ENCODE results near the gene RASSF5. TPM values are rescaled to one million over a fixed set of nuclear protein-coding genes. Genes with fewer than 3 reads are reported as not detected.

The RASSF5 gene
- total RNA-seq, 1 experiment from 2014 or later, result 0.75 TPM

- no peaks in the 10 kb centered on the region for H3K9me3 ChIP-seq (ENCODE audit: low read depth, low read length, poor library complexity, severe bottlenecking)
- H3K27me3 ChIP-seq (replicated peaks; ENCODE audit: insufficient read depth, low read depth, low read length, poor library complexity), result no peaks in the 10 kb centered on the region
- intact Hi-C loops (cut with micrococcal nuclease; ENCODE audit: unreplicated experiment), result no loop called here
- DNase-seq (ENCODE audit: low spot score), result no peak
- BruUV-seq (replicated peaks), result no TSS peak
- H3K36me3 ChIP-seq (ENCODE audit: insufficient read depth, low read length, poor library complexity, severe bottlenecking), result no peaks in the 10 kb centered on the region
- POLR2A ChIA-PET (ENCODE audit: low non-redundant PET), result no interaction called here
- no peak overlapping the region for H3K27ac ChIP-seq (ENCODE audit: low read depth, low read length, poor library complexity, severe bottlenecking)
- no peak overlapping the region for H3K4me3 ChIP-seq (ENCODE audit: low read depth, low read length, poor library complexity, severe bottlenecking)
- peaks cover 19% of the 10 kb centered on the region for H3K4me1 ChIP-seq (ENCODE audit: insufficient read depth, low read length, poor library complexity, severe bottlenecking)
- CTCF ChIA-PET, result no interaction called here
- TF ChIP-seq, protein P1, sequence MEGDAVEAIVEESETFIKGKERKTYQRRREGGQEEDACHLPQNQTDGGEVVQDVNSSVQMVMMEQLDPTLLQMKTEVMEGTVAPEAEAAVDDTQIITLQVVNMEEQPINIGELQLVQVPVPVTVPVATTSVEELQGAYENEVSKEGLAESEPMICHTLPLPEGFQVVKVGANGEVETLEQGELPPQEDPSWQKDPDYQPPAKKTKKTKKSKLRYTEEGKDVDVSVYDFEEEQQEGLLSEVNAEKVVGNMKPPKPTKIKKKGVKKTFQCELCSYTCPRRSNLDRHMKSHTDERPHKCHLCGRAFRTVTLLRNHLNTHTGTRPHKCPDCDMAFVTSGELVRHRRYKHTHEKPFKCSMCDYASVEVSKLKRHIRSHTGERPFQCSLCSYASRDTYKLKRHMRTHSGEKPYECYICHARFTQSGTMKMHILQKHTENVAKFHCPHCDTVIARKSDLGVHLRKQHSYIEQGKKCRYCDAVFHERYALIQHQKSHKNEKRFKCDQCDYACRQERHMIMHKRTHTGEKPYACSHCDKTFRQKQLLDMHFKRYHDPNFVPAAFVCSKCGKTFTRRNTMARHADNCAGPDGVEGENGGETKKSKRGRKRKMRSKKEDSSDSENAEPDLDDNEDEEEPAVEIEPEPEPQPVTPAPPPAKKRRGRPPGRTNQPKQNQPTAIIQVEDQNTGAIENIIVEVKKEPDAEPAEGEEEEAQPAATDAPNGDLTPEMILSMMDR (conservative IDR thresholded peaks at IDR 0.05; ENCODE audit: low read depth, low read length), result no peak
- TF ChIP-seq EZH2 (IDR thresholded peaks at IDR 0.05; ENCODE audit: borderline replicate concordance, low read depth, low read length, poor library complexity, severe bottlenecking), result no peak
These were observed 65.5 kb downstream of the RASSF5 start for GRCh38 chr1:206572835-206573234.

DNA sequence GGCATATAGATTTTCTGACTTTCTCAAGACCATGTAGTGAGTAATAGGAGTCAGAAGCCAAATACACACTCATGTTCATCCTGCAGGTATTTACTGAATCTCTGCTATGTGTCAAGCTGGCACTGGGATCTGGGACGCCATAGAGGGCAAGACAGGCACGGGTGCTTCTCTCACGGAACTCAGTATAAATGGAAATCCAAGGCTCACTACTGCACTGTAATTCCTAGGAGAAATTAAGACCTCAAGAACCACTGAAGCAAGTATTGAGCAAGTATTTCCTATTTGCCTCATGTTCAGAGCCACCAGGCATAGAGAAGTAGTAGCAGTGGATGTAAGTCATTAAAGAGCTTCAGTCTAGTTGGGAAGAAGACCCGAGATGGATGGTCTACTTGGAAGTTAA lies 66.0 kb downstream of the RASSF5 start:
- no peak for DNase-seq (ENCODE audit: low spot score)
- Histone ChIP-seq H3K9me3 (ENCODE audit: low read depth, low read length, poor library complexity, severe bottlenecking) (no peaks in the 10 kb centered on the region), H3K4me1 (ENCODE audit: insufficient read depth, low read length, poor library complexity, severe bottlenecking) (peaks cover 19% of the 10 kb centered on the region), H3K36me3 (ENCODE audit: insufficient read depth, low read length, poor library complexity, severe bottlenecking) (no peaks in the 10 kb centered on the region), H3K27me3 (replicated peaks; ENCODE audit: insufficient read depth, low read depth, low read length, poor library complexity) (no peaks in the 10 kb centered on the region), H3K27ac (ENCODE audit: low read depth, low read length, poor library complexity, severe bottlenecking) (no peak overlapping the region), H3K4me3 (ENCODE audit: low read depth, low read length, poor library complexity, severe bottlenecking) (no peak overlapping the region)
- CTCF ChIA-PET, result no interaction called here
- TF ChIP-seq EZH2 (IDR thresholded peaks at IDR 0.05; ENCODE audit: borderline replicate concordance, low read depth, low read length, poor library complexity, severe bottlenecking), result no peak
- TF ChIP-seq, protein P1 (conservative IDR thresholded peaks at IDR 0.05; ENCODE audit: low read depth, low read length), result no peak
- intact Hi-C loops (cut with micrococcal nuclease; ENCODE audit: unreplicated experiment), result no loop called here
- BruUV-seq (replicated peaks), result no TSS peak
- POLR2A ChIA-PET (ENCODE audit: low non-redundant PET), result no interaction called here

- intact Hi-C loops (cut with micrococcal nuclease; ENCODE audit: unreplicated experiment), result no loop called here
- H3K36me3 ChIP-seq (ENCODE audit: insufficient read depth, low read length, poor library complexity, severe bottlenecking), result no peaks in the 10 kb centered on the region
- no peak for DNase-seq (ENCODE audit: low spot score)
- H3K4me3 ChIP-seq (ENCODE audit: low read depth, low read length, poor library complexity, severe bottlenecking), result no peak overlapping the region
- no peaks in the 10 kb centered on the region for H3K9me3 ChIP-seq (ENCODE audit: low read depth, low read length, poor library complexity, severe bottlenecking)
- POLR2A ChIA-PET (ENCODE audit: low non-redundant PET), result no interaction called here
- TF ChIP-seq, protein P1 (conservative IDR thresholded peaks at IDR 0.05; ENCODE audit: low read depth, low read length), result no peak
- TF ChIP-seq EZH2 (IDR thresholded peaks at IDR 0.05; ENCODE audit: borderline replicate concordance, low read depth, low read length, poor library complexity, severe bottlenecking), result no peak
- CTCF ChIA-PET, result no interaction called here
- no peak overlapping the region for H3K27ac ChIP-seq (ENCODE audit: low read depth, low read length, poor library complexity, severe bottlenecking)
- peaks cover 19% of the 10 kb centered on the region for H3K4me1 ChIP-seq (ENCODE audit: insufficient read depth, low read length, poor library complexity, severe bottlenecking)
- H3K27me3 ChIP-seq (replicated peaks; ENCODE audit: insufficient read depth, low read depth, low read length, poor library complexity), result no peaks in the 10 kb centered on the region
- BruUV-seq (replicated peaks), result no TSS peak
These were observed 66.4 kb downstream of the RASSF5 start for GRCh38 chr1:206573762-206574161.

All from A673 (cell line).